Activated naive CD4-positive, alpha-beta T cell treated with Interleukin-2 at 50 U/mL for 16 hours (primary cell): ENCODE measurements around the gene INPP5A.
"Not testable (repeated sequence)": the region's sequence is repeated elsewhere in the genome, so short reads cannot be mapped to it uniquely, and the experiment has no call there.

Experiments used
- DNase-seq: peaks from one replicate; pipeline ENCODE4 v3.0.0-alpha.2; 2020

INPP5A gene

DNA sequence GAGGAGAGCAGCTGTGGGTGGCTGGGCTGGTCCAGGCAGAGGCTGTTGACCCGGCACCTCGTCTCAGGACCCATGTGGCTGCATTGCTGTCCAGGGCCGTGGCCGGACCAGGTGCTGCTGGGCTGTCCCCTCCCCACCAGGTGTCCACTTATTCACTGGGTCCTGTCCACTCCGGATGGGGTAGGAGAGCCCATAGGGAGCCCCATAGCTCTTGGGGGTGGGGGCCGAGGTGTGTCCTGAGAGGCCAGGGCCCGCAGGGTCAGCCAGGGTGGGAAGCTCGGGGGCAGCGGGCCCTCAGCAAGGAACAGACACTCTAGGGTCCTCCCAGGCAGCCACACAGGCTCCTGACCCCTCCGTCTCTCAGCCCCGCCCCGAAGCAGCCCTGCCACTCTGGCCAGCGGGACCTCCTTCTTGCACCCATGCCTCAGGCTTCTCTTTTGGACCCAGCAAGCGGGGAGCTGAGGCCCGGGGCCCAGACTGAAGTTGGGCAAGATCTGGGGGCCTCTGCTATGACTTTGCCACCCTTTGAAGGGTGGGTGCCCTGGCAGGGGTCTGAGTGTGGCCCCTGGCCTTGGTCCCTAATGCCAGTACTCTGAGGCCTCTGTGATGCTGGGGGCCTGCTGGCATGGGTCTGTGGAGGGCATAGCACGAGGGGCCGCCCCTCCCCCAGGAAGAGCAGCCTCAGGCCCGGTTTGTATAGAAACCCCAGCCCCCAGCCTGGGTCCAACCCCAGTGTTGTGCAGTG lies 162.0 kb downstream of the INPP5A start:
- DNase-seq = no peak

DNA sequence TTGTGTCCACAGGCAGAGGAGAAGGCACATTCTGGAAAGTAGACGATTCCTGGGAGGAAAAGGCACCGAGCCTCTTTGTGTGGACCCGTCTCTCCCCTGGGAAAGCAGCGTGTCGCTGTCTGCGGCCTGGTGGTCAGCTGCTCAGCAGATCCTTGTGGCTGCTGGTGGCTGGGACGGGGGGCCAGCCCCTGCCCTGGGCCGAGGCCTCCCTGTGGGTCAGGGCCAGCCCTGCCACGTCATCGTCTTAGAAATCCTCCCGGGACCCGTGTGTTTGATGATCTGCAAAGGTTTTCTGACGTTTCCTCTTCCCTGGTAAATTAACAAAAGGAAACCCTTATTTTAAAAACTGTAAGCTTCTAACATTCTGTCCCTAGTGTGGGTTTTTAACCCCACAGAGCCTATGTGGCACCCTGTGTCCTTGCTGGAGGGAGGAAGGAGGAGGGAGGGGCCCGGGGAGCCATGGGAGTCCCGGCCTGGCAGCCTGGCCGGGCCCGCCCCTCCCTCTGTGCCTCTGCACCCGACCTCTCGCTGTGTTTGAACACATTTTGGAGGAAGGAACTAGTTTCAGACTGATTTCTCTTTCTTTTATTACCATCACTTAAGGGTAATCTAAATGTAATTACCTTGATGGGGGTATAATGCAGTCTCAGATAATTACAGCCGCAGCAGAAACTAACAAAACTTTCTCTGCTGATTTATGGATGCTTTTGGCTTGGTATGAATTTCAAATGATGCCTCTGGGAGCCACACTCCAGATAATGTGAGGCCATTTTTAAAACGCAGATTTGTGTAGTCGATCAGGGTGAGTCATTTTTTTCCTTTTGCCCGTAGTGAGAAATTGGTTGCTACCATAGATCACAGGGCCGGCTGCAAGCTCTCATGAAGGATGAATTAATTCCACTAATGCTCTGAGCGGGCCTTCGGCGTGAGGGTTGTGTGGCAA lies 162.8 kb downstream of the INPP5A start:
- no peak for DNase-seq

- DNase-seq = no peak
Observed at GRCh38 chr10:132701099-132701845, 163.7 kb downstream of the INPP5A start.

- no peak for DNase-seq
Observed at GRCh38 chr10:132701846-132702190, 164.2 kb downstream of the INPP5A start.

- DNase-seq = no peak
Observed at GRCh38 chr10:132702601-132703418, 165.2 kb downstream of the INPP5A start.

- no peak for DNase-seq
Observed at GRCh38 chr10:132703419-132704007, 165.9 kb downstream of the INPP5A start.

- no peak for DNase-seq
Observed at GRCh38 chr10:132704008-132704814, 166.6 kb downstream of the INPP5A start.

DNA sequence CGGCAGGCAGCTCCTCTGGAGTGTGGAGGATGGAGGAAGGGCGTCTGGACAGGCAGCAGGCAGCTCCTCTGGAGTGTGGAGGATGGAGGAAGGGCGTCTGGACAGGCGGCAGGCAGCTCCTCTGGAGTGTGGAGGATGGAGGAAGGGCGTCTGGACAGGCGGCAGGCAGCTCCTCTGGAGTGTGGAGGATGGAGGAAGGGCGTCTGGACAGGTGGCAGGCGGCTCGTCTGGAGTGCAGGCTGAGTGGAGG lies 167.2 kb downstream of the INPP5A start:
- DNase-seq = not testable (repeated sequence)

- no peak for DNase-seq
Observed at GRCh38 chr10:132705173-132705572, 167.6 kb downstream of the INPP5A start.

- no peak for DNase-seq
Observed at GRCh38 chr10:132705943-132706342, 168.4 kb downstream of the INPP5A start.

DNA sequence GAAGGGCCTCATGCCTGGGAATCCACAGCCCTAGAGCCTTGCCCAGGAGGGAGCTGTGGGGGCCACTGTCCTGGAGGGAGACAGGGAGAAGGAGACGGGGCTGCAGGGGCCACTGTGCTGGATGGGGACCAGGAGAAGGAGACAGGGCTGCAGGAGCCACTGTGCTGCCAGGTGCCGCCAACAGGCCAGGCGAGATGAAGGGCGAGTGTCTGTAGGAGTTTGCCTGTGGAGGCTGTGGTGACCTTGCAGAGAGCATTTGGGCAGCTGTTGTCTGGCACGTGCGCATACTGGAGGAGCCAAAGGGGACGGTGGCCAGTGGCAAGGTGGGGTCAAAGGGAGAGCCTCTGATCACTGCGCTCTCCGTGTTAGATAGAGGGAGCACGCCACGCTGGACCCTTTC lies 169.1 kb downstream of the INPP5A start:
- DNase-seq = no peak

- DNase-seq = no peak
Observed at GRCh38 chr10:132707121-132707775, 169.7 kb downstream of the INPP5A start.

DNA sequence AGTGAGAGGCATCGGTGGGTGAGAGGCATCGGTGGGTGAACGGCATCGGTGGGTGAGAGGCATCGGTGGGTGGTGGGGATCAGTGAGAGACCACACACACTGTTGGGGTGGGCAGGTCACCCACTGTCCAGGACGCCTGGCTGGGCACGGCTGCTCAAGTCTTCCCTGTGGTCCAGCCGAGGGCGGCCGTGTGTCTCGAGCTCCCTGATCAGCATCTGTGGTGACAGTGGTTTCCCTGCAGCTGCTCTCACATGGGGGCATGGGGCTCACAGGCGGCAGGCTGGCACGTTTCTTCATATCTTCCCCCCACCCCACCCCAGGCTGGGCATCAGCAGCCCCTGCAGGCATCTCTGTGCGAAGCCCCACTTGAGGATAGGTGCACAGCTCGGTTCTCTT lies 170.2 kb downstream of the INPP5A start:
- DNase-seq = no peak

GRCh38 chr10:132708441-132708840 lies 170.9 kb downstream of the INPP5A start:
- DNase-seq = no peak

DNA sequence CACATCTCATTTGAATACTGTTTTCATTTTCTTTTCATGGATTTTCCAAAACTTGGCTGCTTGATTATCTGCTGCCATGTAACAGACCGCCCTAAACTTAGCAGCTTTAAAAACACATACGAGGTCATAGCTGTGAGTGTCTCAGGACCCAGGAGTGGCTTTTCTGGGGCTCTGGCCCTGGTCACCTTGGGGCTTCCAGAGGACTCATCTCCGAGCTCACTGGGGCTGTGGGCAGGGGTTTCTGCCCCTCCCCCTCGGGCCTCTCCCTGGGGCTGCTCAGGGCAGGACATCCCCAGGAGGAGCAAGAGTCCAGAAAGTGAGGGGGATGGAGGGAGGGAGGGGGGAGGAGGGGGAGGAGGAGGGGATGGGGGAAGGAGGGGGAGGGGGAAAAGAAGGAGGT lies 171.3 kb downstream of the INPP5A start:
- no peak for DNase-seq

DNA sequence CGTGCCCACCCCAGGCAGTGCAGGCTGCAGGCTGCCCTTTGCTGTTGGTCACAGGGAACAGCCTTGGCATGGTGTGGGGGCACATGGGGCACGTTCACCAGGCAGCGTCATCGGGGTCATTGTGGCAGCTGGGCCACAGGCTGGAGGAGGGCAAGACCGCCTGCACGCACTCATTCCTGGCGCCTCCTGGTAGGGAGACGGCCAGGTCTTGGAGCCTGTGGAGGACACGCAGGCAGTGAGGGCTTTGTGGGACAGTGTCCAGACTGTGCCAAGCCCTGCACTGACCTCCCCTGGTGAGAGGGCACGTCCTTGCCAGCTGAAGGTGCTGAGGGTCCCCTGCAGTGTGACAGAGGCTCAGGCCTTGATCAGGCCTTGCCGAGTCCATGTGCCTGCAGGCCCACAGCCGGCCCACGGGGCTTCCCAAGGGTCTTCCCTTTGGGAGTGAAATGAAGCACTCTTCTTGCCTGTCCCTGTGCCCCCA lies 171.9 kb downstream of the INPP5A start:
- DNase-seq = no peak

GRCh38 chr10:132710036-132710686 lies 172.6 kb downstream of the INPP5A start:
- no peak for DNase-seq

DNA sequence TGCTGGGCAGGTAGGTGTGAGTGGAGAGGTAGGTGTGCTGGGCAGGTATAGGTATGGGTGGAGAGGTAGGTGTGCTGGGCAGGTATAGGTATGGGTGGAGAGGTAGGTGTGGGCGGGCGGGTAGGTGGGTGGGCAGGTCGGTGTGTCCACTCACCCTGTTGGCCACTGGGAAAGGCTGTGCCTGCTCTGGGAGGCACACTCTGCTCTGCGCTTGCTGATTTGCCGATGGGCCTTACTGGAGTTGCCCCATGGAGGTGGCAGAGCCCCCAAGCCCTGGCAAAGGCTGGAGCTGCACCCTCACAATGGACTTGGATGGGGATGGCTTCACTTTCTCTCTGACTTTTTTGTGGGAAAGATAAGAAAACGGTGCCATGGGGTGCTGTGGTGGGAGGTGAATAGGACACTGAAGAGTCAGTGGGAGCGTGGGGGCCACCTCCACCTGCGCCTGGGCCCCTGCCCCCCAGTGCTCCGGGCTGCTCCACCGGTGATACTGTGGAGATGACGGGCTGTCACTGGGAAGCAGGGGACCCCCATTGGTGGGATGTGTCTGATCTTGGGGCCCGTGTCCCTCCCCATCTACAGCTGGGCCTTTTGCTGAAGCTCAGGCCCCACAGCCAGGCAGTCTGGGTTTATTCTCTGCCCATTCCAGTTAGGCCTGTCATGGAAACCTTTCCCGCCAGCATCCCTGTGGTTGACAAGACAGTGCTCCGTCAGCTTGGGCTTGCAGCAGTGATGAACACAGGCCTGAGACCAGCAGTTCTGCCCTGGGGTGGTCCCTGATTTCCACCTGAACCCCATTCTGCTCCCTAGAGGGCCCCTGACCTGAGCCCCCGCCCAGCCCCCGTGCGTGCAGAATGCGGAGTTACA lies 173.4 kb downstream of the INPP5A start:
- DNase-seq = no peak

GRCh38 chr10:132711613-132712121 lies 174.1 kb downstream of the INPP5A start:
- no peak for DNase-seq
